Measurements from ENCODE around the gene FAM98B.
"Not testable (repeated sequence)": the region's sequence is repeated elsewhere in the genome, so short reads cannot be mapped to it uniquely, and the experiment has no call there.

The FAM98B gene

DNA sequence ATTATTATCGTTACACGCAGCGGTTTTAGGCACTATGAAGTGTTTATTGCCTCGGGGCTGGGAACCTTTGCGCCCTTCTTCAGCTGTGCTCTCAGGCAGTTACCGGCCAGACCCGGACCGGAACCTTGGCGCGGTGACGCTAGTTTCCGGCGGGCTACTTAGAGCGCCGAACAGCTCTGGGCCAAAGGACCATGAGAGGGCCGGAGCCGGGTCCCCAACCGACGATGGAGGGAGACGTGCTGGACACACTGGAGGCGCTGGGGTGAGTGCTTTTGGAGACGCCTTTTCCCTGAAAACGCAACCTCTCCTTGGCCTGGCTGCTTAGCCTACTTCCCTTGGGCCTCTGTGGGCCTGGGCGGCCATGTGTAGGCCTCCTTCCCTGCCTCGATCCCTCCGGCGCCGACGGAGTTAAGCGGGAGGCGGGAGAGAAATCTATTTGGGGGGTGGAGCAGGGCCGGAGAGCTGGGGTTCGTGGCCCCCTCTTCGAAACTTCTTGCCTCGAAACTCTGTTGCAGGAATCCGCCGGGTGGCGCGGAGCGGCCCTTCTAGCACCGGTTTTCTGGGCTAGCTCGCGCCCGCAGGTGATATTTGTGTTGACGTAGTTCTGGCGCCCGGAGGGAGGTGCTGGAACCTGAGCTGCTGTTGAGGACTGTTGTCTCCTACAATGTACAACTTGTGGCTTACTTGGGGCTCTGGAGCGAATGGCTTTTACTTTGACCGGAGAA lies at the start of gene FAM98B:
TSS of gene FAM98B (plus strand) at position 157 of the 725 bp plus-strand sequence. CDS start at position 192, 35 bp downstream.
- peak; percentile 64 for DNase-seq

DNA sequence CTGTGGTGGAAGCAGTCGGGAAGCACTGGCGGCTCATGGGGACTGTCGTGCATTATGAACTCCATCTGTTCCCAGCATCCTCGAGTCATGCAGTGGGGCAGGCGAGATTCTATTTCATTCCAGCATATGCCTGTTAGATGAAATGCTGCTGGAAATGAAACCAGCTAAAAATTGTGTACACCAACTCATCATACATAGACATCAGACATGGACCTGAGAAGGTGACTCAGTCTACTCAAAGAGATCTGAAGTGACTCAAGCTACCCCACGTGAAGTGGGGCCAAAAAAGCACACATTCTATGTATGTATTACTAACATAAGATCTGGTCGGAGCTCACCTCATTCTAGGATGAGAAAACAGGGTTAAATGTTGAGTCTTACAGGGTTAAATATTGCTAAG lies 47.5 kb upstream of the FAM98B start:
- no peak for DNase-seq

DNA sequence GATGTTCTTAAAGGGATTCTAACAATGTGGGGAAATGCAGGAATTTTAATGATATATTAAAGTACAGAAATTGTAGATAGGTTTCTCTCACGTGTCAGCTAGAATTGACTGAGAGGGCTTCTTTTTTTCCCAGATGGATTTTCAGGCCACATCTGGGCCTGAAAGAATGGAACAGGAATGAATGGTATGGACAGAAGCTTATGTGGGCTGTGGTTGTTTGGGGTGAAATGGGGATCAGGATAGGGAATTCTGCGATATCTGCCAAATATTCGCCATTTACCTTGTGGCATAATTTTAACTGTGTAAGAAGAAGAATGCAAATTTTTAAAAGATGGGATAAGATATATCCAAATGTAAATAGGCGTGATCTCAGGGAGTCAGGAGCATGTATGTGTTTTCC lies 45.4 kb upstream of the FAM98B start:
- DNase-seq, result no peak

DNA sequence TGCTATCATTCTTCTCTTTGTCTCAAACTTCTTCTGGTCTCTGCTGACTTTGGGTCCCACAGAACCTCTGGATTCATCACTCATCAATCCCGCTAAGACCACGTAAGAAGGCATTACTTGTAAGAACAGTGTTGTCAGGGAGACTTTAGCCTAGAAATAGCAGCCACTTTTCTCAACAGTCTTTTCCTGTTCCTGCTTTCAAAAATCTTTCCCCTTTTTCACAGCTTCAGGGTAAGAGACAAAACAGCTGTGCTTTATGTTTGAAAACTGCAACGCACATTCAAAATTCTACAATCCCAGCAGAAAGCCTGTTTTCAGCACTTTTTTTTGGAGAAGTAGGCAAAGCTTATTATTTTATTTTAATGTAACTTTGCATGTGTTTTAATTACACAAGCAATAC lies 42.0 kb upstream of the FAM98B start:
- DNase-seq, result no peak

DNA sequence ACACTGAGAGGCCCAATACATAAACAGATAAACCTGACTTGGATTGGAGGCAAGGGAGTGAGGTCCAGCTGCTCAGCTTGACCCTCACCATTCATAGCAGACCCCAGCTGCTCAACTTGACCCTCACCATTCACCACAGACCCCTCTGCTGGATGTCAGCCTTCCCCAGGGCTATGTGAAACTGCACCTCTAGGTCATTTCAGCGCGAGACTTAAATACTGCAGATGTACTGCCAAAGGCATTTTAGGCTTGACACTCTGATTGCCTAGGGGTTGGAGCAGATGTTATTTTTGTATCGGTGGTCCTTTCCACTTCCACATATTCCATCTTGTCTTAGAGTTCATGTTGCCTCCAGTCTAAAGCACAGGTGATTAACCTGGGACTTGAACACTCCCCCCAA lies 41.5 kb upstream of the FAM98B start:
- DNase-seq, result no peak

DNA sequence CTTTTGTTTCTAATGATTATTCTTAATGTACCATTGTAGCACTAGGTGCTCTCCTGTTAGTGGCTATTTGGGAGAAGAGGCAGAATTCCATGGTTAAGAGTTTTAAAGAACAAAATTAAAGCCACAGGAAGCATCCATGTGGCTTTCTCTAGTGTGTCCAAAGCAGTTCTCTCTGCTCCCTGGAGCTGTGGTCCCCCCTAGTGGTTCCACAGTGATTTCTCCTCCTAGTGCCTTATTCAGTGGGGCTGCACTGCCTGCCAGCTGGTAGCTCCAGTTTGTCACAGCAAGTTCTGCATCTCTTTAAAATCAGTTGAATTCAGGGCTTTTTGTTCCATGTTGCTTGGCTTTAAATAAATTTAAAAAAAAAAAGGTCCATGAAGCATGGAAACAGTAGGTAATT lies 39.6 kb upstream of the FAM98B start:
- DNase-seq, result no peak

DNA sequence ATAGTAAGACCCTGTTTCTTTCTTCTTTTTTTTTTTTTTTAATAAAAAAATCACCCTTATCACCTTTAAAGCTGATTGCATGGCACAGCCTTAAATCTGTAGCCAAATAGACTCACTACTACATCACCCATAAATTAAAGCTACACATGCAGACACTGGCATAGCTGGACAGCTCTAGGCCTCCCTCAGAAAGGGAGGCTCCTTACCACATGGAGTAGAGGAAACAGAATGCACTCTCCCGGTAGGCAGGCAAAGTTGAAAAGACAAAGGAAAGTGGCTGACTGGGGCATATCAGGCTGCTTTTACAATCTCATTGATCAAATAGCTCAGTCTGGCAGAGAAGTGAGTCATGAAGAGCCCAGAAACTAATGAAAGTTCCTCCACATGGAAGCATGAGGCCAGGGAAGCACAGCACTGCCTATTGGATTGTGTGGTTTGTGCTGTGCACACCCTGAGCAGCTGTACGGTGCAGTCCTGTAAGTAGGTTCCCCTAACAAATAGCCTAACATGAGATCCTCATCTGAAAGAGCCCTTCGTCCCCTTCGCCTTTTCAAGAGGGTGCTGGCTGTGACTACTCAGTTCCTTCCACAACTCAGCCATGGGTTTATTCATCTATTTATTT lies 32.7 kb upstream of the FAM98B start:
- DNase-seq, result no peak

DNA sequence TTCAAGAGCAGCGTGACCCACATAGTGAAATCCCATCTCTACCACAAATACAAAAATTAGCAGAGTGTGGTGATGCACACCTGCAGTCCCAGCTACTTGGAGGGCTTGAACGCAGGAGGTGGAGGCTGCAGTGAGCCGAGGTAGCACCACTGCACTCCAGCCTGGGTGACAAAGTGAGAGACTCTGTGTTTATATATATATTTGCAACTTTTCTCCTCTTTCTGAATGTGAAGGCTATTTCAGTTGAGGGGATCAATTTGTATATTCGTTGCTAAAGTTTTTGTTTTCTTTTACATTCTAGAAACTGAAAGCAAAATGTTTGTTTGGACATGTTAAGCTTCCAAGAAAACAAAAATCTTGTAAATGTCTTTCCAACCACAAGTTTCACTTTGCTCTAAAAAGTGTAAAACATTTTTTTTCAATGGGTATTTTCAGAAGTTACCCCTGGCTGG lies 29.8 kb upstream of the FAM98B start:
- no peak for DNase-seq

DNA sequence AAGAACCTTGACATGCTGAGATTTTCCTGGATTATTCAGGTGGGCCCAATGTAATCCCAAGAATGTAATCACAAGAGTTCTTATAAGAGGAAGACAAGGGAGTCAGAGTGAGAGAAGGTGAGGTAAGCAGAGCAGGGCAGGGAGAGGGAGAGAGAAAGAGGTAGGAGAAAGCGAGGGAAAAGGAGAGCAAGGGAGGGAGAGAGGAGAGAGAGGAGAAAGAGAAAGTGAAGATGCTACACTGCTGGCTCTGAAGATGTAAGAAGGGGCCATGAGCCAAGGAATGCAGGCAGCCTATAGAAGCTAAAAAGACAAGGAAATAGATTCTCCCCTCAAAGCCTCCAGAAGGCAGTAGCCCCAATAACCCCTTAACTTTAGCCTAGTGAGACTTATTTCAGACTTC lies 28.7 kb upstream of the FAM98B start:
- DNase-seq, result no peak

DNA sequence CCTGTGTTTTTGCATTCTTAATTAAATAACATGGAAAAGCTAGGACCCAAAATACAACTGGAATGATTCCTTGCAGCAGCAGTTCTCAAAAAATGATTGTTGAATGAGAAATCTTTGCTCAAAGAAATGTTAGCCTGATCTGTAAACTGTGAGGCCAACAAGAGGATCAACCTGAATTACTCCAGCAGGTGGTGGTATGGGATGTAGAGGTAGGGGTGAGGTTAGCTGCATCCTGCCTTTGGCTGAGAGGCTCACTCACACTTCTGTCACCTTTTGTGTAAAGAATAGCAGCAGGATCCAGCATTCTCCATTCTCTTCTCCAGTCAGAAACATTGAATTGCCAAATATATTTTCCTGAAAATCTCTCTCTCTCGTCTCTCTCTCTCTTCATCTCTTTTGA lies 26.5 kb upstream of the FAM98B start:
- no peak for DNase-seq

DNA sequence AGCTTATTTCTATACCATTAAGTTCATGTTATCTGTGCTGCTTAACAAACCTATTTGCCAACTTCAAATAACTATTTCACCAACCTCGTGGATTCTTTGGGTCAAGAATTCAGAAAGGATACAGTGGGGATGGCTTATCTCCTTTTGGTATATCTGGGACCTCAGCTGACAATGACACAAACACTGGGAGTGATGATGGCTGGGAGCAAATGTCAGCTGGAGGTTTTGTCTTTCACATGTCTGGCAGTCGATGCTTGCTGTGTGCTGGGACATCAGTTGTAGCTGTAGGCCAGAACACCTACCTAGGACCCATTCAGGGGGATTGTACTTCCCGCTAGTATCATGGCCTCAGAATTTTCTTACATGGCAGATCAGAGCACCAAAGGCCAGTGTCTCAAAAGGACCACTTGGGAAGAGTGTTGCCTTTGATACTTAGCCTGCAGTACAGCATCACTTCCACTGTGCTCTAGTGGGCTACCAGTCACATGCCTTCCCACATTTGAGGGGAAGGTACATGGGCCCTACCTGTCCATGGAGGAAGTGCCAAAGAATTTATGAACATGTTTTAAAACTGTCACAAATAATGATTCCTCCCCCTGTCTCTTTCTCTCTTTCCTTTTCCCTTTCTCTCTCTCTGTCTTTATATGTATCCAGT lies 23.7 kb upstream of the FAM98B start:
- no peak for DNase-seq

DNA sequence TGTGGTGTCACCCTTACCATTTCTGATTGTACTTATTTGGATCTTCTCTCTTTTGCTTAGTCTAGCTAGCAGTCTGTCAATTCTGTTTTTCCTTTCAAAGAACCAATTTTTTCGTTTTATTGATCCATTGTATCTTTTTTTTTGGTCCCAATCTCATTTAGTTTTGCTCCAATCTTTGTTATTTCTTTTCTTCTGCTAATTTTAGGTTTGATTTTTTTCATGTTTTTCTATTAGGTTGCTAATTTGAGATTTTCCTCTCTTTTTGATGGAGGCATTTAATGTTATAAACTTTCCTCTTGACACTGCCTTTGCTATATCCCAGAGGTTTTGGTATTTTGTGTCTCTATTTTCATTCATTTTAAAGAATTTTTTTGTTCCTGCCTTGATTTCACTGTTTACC lies 16.9 kb upstream of the FAM98B start:
- no peak for DNase-seq

DNA sequence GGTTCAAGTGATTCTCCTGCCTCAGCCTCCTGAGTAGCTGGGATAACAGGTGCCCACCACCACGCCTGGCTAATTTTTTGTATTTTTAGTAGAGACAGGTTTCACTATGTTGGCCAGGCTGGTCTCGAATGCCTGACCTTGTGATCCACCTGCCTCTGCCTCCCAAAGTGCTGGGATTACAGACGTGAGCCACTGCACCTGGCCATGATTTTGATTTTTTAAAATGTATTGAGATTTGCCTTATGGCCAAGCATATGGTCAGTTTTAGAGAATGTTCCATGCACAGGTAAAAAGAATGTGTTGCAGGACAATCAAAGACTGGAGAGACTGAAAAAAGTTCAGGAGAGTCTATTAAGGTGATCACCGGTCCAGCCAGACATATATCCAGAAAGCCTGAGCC lies 16.3 kb upstream of the FAM98B start:
- not testable (repeated sequence) for DNase-seq

DNA sequence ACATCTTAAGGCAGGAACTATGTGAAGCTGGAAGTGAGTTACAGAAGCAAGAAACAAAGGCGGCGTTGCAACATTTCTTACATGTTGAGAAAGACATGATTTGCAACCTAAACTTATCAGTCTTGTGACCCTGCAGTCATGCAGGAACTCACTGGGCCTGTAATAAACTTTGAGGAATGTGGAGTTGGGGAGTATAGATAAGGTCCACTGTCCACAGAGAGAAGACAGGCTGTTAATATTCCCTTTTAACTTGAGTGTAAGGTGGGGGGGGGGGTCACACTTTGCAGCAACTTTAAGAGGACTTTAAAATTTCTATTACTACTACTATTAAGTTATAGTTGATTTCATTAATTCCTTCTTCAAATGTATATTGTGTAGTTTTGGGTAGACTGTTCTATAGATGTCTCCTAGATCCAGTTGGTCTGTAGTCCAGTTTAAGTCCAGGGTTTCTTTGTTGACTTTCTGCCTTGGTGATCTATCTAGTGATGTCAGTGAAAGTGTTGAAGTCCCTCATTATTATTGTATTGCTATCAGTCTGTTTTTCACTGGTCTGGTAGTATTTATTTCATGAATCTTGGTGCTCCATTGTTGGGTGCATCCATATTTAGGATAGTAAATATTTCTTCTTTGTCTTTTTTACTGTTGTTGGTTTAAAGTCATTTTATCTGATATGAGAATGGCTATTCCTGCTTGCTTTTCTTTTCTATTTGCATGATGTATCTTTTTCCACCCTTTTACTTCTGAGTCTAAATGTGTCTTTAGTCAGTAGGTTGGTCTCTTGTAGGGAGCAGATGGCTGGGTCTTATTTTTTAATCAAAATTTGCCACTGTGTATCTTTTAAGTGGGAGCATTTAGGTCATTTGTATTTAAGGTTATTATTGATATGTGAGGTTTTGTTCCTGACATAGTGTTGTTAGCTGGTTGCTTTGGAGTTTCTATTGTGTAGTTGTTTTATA lies 15.6 kb upstream of the FAM98B start:
- DNase-seq, result no peak

DNA sequence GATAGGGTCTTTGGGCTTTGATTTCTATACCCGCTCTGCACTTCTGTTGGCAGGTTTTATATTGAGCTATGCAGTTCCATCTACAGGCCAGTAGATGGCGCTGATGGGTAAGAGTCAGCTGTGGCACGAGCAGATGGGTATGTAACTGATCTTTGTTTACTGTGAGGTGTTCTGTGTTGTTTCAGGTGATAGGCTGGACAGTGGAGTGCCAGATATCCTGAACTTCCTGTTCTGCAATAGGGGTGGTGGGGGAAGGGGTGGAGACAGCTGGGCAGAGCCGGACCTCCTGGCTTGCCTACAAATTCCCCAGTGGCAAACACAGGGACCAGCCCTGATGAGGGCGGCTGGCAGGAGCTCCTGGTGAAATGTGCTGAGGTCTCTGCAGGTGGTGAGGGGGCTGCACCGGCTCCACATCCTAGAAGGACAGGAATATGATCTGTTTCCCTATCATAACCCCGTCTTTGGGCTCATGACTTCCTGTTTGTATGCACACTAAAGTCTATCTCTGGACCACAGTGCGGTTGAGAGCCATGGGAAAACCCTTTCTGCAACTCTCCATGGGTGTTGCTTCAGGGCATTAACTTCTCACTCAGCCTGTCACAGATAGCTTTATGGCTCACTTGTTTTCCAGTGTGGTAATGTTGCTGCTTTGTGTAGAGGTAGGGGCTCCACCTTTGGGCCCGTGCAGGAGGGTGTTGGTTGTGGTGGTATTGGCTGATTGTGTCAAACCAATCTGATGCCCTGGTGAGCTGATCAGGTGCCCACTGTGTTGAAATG lies 13.4 kb upstream of the FAM98B start:
- peak; percentile 39 for DNase-seq

DNA sequence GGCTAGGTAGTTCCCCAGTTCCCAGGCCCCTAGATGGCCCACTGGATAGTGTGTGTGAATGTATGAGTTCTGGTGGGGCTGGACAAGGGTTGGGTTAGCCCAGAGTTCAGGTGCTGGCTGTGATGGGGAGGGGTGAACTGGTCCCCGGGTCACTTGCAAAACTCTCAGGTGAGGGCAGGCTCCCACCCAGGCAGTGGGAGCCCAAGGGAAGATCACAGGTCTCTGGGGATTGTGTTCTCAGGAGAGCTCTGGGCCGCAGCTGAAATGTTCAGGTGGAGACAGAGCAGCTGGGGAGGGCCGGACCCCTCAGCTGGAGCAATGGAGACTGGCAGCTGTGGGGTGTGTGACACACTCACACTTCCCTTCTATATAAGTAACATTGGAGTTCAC lies 12.8 kb upstream of the FAM98B start:
- no peak for DNase-seq

DNA sequence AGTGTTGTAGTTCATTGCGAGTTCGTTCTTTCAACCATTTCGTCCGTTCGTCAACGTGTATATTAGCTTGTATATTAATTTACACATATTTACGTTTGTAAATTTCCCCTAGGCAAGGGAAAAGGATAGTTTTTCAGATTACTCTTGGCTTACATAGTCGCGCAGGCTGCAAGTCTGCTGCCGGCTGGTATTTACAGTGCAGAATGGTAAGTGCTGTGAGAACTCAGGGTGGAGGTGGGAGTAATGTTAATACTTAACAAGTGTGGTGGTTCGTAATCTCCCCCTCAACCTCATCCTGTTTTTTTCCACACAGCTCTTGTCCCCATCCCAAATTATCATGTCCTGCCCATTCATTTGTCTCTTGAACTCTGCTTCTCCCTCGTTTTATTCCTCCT lies 766 bp downstream of the FAM98B start:
- no peak for DNase-seq

DNA sequence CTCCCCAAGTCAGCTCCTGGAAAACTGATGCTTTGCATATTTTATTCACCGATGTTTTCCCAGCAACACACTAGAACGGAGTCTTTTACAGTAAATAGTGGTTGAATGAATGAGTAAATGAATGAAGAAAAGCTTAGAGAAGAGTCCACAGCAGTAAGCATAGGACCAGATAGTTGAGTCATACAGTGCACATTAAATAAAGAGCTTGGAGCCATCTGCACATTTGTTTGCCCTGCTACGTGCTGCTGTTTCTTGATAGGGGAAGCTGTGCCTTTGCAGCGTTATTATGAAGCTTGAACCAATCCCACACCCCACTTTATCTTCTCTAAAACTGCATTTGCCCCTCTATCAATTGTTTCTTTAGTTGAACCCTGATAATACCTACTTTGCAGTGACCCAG lies 1.2 kb downstream of the FAM98B start:
- no peak for DNase-seq

DNA sequence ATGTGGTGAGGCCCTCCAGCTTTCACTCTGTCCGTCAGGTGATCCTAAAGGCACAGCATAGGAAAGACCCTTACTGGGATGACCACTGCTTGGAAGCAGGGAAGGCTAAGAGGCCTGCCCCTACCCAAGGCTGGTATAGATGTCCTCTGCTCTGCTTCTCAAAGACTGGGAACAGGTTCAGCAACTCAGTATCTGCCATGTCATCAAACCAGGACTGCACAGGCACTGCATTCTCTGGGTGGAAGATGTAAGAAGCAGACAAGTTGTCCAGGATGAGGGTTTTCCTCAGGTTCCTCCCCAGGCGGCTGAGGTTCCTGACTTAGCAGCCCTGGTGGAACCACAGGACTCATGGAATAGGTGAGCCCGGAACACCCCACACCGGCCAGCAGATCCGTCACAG lies 4.7 kb downstream of the FAM98B start:
- DNase-seq, result no peak

DNA sequence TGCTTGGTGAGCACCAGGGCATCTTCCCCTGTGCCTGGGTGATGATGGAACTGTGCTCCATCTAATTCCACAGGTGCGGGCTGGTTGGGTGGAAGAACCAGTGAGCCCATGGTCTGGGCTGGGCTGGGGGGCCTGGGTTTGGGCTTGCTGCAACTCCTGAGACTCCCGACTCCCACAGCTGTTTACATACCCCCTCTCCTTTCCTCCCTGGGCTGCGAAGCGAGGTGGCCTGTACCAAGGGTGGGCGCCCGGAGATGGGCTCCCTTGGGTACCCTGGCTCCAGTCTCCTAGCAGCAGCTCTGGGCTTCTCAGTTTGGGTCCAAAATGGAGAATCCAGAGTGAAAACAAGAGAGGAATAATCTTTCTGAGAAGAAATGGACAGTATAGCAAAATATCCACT lies 5.6 kb downstream of the FAM98B start:
- DNase-seq, result no peak

DNA sequence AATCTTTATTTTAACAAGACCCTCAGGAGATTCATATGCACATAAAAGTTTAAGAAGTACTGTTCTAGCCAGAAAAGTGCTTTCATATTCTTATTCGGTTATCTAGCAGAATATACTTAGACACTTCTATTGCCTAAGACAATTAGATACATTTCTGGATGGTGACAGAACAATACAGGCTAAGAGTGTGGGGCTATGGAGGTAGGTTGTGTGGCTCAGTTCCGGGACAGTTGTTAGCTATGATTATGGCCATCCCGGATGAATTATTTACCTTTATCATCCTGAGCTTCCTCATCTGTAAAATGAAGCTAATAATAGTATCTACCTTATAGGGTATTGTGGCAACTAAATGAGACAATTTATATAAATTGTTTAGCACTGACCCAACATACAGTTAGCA lies 6.6 kb downstream of the FAM98B start:
- no peak for DNase-seq

DNA sequence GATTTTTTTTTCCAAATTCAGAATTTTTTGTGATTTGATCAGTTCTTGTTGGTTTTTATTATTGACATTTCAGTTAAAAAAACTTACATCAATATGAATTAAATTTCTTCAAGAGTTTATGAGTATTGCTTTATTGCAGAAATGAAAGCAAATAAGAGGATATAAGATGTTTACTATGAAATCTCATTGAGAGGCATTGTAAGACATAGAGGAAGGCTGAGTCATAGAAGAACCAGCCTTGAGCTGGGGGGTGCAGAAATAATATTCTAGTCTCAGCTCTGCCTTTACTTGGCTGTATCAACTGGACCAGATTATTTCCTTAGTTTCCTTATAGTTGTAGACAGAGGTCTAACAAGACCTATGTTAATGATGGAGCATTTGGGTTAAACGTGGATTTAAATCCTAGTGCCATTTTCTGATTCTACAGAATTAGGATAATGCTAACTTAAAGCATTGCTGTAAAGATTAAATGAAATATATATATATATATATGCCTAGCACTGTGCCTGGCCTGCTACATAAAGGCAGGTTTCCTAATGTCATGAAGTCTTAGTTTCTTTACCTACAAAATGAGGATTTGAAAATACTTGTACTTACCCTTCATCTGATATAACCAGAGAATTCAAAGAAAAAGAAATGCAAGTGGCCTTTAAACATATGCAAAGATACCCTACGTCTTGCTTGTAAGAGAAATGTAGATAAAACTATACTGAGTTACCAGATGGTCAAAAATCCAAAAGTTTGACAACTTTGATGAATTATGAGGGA lies 7.3 kb downstream of the FAM98B start:
- no peak for DNase-seq
